Measurements from ENCODE around the gene CCM2. TPM values are rescaled to one million over a fixed set of nuclear protein-coding genes. Genes with fewer than 3 reads are reported as not detected.

Gene CCM2
- total RNA-seq, 4 donors from 2014 or later: 41.1 to 46.3 (median 44.0) TPM

- TF ChIP-seq POLR2A (IDR thresholded peaks at IDR 0.05) (peak; percentile 83 to 98), CTCF (IDR thresholded peaks at IDR 0.05) (peak in 2 of 5 experiments; percentile 27 to 32), EP300 (IDR thresholded peaks at IDR 0.05) (peak; percentile 80 to 98)
- 1% methylated on average over 23 to 61 of the region's 68 CpGs for WGBS, 2 donors
Observed at GRCh38 chr7:44986218-44987053, 13.6 kb upstream of the CCM2 start.

GRCh38 chr7:44987457-44987856 lies 12.5 kb upstream of the CCM2 start:
- TF ChIP-seq CTCF (IDR thresholded peaks at IDR 0.05): no peak
- no peak for TF ChIP-seq EP300 (IDR thresholded peaks at IDR 0.05)
- H3K9me3 ChIP-seq: no peaks in the 10 kb centered on the region
- peak overlapping the region in 2 of 4 donors; percentile 57 to 71 for H3K4me3 ChIP-seq
- peaks cover 0 to 50% (median 19%) of the 10 kb centered on the region in 4 donors for H3K4me1 ChIP-seq
- no peaks in the 10 kb centered on the region for H3K27me3 ChIP-seq
- WGBS, 2 donors: 75 to 88% methylated on average over 7 of the region's 7 CpGs
- peak overlapping the region; percentile 91 to 95 (median 92) for H3K27ac ChIP-seq
- no peak for DNase-seq (ENCODE audit: low spot score in 2 of 2)
- peaks cover 0 to 26% (median 0%) of the 10 kb centered on the region in 3 donors for H3K36me3 ChIP-seq

More at GRCh38 chr7:44986218-44987053, 13.6 kb upstream of the CCM2 start:
- peak; percentile 85 for DNase-seq (ENCODE audit: low spot score in 2 of 2)
- peaks cover 0 to 36% (median 0%) of the 10 kb centered on the region in 3 donors for H3K36me3 ChIP-seq
- peaks cover 0 to 53% (median 19%) of the 10 kb centered on the region in 4 donors for H3K4me1 ChIP-seq
- H3K9me3 ChIP-seq: no peaks in the 10 kb centered on the region
- H3K27me3 ChIP-seq: no peaks in the 10 kb centered on the region
- peak overlapping the region; percentile 47 to 71 (median 58) for H3K4me3 ChIP-seq
- peak overlapping the region; percentile 91 to 95 (median 92) for H3K27ac ChIP-seq

GRCh38 chr7:44987996-44988395 lies 12.0 kb upstream of the CCM2 start:
- DNase-seq (ENCODE audit: low spot score in 2 of 2): no peak
- Histone ChIP-seq H3K9me3 (no peaks in the 10 kb centered on the region), H3K27me3 (no peaks in the 10 kb centered on the region), H3K27ac (peak overlapping the region in 2 of 4 donors; percentile 94 to 95), H3K4me3 (no peak overlapping the region), H3K4me1 (peaks cover 0 to 50% (median 19%) of the 10 kb centered on the region in 4 donors), H3K36me3 (peaks cover 0 to 21% (median 0%) of the 10 kb centered on the region in 3 donors)
- 89 to 92% methylated on average over 10 of the region's 10 CpGs for WGBS, 2 donors
- TF ChIP-seq POLR2A (IDR thresholded peaks at IDR 0.05): no peak
- no peak for TF ChIP-seq CTCF (IDR thresholded peaks at IDR 0.05)
- TF ChIP-seq EP300 (IDR thresholded peaks at IDR 0.05): no peak

GRCh38 chr7:44988701-44989100 lies 11.3 kb upstream of the CCM2 start:
- H3K4me3 ChIP-seq: no peak overlapping the region
- peaks cover 0 to 14% (median 0%) of the 10 kb centered on the region in 3 donors for H3K36me3 ChIP-seq
- H3K27ac ChIP-seq: peak overlapping the region in 1 of 4 donors; percentile 83
- TF ChIP-seq EP300 (IDR thresholded peaks at IDR 0.05) (no peak), CTCF (IDR thresholded peaks at IDR 0.05) (no peak), POLR2A (IDR thresholded peaks at IDR 0.05) (no peak)
- H3K27me3 ChIP-seq: no peaks in the 10 kb centered on the region
- peaks cover 0 to 48% (median 19%) of the 10 kb centered on the region in 4 donors for H3K4me1 ChIP-seq
- DNase-seq (ENCODE audit: low spot score in 2 of 2): no peak
- 72 to 82% methylated on average over 4 of the region's 4 CpGs for WGBS, 2 donors
- no peaks in the 10 kb centered on the region for H3K9me3 ChIP-seq

- Histone ChIP-seq H3K27me3 (no peaks in the 10 kb centered on the region), H3K4me3 (no peak overlapping the region), H3K9me3 (no peaks in the 10 kb centered on the region), H3K36me3 (peaks cover 0 to 9% (median 0%) of the 10 kb centered on the region in 3 donors), H3K4me1 (peaks cover 0 to 44% (median 19%) of the 10 kb centered on the region in 4 donors), H3K27ac (peak overlapping the region in 2 of 4 donors; percentile 83 to 89)
- TF ChIP-seq EP300 (IDR thresholded peaks at IDR 0.05) (no peak), POLR2A (IDR thresholded peaks at IDR 0.05) (no peak), CTCF (IDR thresholded peaks at IDR 0.05) (no peak)
- WGBS, 2 donors: 90 to 93% methylated on average over 3 of the region's 3 CpGs
- no peak for DNase-seq (ENCODE audit: low spot score in 2 of 2)
Observed at GRCh38 chr7:44989132-44989531, 10.9 kb upstream of the CCM2 start.

Data from tibial nerve (tissue), 4 donors.